Stimulated activated naive CD8-positive, alpha-beta T cell treated with anti-CD3 and anti-CD28 coated beads, Interleukin-15, Interleukin-2, amounts not matched to agents 100 U/mL and 50 U/mL, for 24 hours (primary cell): ENCODE results near the gene SPINK6.

ENCODE experiments used
- ATAC-seq: fragments of 150-1000 bp; cut with Tn5 transposase; one replicate; pipeline ENCODE4 v1.10.0; 2021
- DNase-seq: peaks from one replicate; pipeline ENCODE4 v3.0.0; 2021

Gene SPINK6

GRCh38 chr5:148224117-148224742 lies 21.4 kb downstream of the SPINK6 start:
- DNase-seq (no peak), ATAC-seq (no peak)

DNA sequence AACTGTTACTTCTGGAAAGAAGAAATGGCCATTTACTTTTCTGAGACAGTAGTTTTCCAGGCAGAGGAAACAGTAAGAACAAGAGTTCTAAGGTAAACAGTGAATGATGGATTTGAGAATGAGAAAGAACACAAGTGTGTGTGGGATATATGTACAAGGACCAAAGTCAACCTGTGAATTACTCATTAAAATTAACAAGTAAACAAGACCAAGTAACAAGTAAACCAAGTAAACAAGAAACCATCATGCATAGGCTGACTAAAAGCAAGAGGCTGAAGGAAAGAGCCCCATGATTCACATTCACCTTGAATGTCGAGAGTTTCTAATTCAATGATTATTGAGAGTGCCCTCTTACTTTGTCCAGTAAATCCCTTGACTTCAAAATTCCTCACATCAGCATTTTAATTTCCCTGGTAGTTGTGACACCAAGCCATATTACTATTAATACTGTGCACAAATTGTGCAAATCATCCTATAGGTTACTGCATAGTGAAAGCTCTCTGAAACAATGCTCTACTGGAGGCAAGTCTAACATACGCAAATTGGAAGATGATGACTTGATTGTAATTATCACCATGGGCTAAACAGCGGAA lies 25.6 kb downstream of the SPINK6 start:
- no peak for ATAC-seq
- no peak for DNase-seq

GRCh38 chr5:148229840-148230239 lies 27.0 kb downstream of the SPINK6 start:
- ATAC-seq = no peak
- no peak for DNase-seq

GRCh38 chr5:148230240-148230639 lies 27.4 kb downstream of the SPINK6 start:
- no peak for DNase-seq
- no peak for ATAC-seq

GRCh38 chr5:148237785-148238417 lies 35.1 kb downstream of the SPINK6 start:
- ATAC-seq = no peak
- DNase-seq = no peak

GRCh38 chr5:148238418-148238794 lies 35.6 kb downstream of the SPINK6 start, which contains the start of gene MARCOL:
TSS of gene MARCOL (plus strand) at chr5:148238525. CDS start at chr5:148238598, 73 bp downstream.
- no peak for ATAC-seq
- DNase-seq = no peak

DNA sequence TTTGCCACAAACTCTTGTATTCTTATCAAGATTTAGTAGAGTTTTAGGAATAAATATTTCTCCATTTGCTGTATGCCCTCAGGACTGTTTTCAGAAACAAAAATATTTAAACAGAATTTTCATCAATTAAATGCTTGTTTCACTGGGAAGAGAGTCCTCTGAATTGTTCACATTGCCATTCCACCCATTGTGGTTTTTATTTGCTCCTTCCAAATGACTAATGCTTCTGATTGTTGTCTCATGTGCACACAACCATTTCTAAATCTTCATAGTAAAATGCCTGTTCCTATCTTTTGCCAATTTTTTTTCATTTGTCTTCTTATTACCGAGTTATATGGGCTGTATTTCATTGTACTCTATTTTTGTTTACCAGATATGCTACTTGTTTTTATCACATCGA lies 46.1 kb downstream of the SPINK6 start:
- DNase-seq (no peak), ATAC-seq (no peak)

- DNase-seq (no peak), ATAC-seq (no peak)
Measured at GRCh38 chr5:148255456-148255855, 52.6 kb downstream of the SPINK6 start.

DNA sequence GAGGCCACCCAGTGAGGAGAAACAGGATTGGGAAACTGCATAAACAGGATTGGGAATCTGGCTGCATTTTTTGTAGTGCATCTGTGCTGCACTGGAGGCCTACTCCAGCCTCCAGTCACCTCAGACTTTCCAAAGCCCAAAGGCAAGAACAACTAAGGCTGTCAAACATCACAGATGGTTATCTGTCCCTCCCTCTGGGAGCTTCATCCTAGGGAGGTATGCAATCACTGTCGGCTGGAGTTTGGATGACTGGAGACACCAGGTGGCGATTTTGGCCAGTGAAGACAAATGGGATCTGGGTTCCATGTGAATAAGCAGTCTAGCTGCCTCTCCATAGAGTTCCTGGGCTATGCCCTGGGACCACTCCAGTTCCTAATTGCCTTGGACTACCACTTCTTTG lies 56.4 kb downstream of the SPINK6 start:
- DNase-seq (no peak), ATAC-seq (no peak)

DNA sequence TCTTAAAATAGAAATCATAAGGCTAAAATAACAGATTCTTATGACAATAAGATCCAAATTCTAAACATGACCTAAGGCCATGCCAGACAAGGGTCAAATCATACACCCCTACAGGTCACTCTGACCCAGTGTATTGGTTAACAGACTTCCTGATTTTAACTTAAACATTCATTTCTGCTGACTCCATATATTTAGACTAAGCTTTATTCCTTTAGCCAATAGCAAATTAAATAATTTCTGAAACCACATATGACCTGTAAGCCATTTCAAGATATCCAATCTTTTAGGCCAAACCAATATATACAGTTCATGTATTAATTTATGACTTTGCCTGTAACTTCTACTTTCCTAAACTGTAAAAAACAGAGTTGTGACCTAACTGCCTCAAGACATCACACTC lies 58.4 kb downstream of the SPINK6 start:
- DNase-seq = no peak
- ATAC-seq = no peak
